OCI-LY7 (cell line): ENCODE data around the gene BMP8B. TPM values are rescaled to one million over a fixed set of nuclear protein-coding genes. Genes with fewer than 3 reads are reported as not detected.

ENCODE experiments used
- BruUV-seq: library from RNA; stranded (reverse); fragments of 400-500 nt; replicated peaks from 2 replicates; lab custom pipeline; 2021; lab: Mats Ljungman, UMichigan
- CTCF ChIA-PET: fragments of 300-600 bp; sonication (Branson Sonifier 250); formaldehyde crosslinking; loops from one replicate; lab custom pipeline; 2022; ENCODE audit warnings: antibody characterized with exemption; ENCODE audit not compliant: unreplicated experiment; lab: Charles Lee
- POLR2A ChIA-PET: fragments of 300-600 bp; sonication (Branson Sonifier 250); formaldehyde crosslinking; loops from one replicate; lab custom pipeline; 2022; ENCODE audit warnings: antibody characterized with exemption; lab: Charles Lee
- DNase-seq: peaks from one replicate; pipeline ENCODE4 v3.0.0-alpha.2; 2015; ENCODE audit warnings: low spot score
- H2AFZ ChIP-seq: fragments of 200-600 bp; sonication (generic), shearing (Covaris generic); 2 replicates; pipeline ENCODE4 v1.6.1; 2014; ENCODE audit warnings: mild to moderate bottlenecking, antibody characterized with exemption, low read length, moderate library complexity
- H3K27ac ChIP-seq: fragments of 200-600 bp; sonication (generic); 2 replicates; pipeline ENCODE4 v1.5.1; 2014; ENCODE audit warnings: mixed run types, low read depth, mild to moderate bottlenecking, moderate library complexity, low read length, inconsistent platforms; ENCODE audit not compliant: poor library complexity, severe bottlenecking
- H3K36me3 ChIP-seq: fragments of 200-600 bp; sonication (generic); 2 replicates; pipeline ENCODE4 v1.6.1; 2014; ENCODE audit warnings: mild to moderate bottlenecking, antibody characterized with exemption, low read length, moderate library complexity, mixed read lengths; ENCODE audit not compliant: insufficient read depth
- H3K4me1 ChIP-seq: fragments of 200-600 bp; sonication (generic); 2 replicates; pipeline ENCODE4 v1.5.1; 2014; ENCODE audit warnings: mild to moderate bottlenecking, low read length; ENCODE audit not compliant: insufficient read depth, poor library complexity, severe bottlenecking
- H3K4me2 ChIP-seq: fragments of 200-600 bp; sonication (generic); 2 replicates; pipeline ENCODE4 v1.6.1; 2014; ENCODE audit warnings: mild to moderate bottlenecking, low read length
- H3K4me3 ChIP-seq: fragments of 200-600 bp; sonication (generic); 2 replicates; pipeline ENCODE4 v1.5.1; 2014; ENCODE audit warnings: mild to moderate bottlenecking, low read depth, low read length; ENCODE audit not compliant: poor library complexity, severe bottlenecking
- H3K79me2 ChIP-seq: fragments of 200-600 bp; sonication (generic); 2 replicates; pipeline ENCODE4 v1.6.1; 2016; ENCODE audit warnings: low read depth, mild to moderate bottlenecking, low read length, moderate library complexity, mixed read lengths; ENCODE audit not compliant: insufficient read depth
- H3K9me2 ChIP-seq: fragments of 200-600 bp; sonication (generic); 2 replicates; pipeline ENCODE4 v1.6.1; 2016; ENCODE audit warnings: mild to moderate bottlenecking, low read length, mixed read lengths; ENCODE audit not compliant: insufficient read depth
- H3K9me3 ChIP-seq: fragments of 200-600 bp; sonication (generic); 2 replicates; pipeline ENCODE4 v1.6.1; 2014; ENCODE audit warnings: mild to moderate bottlenecking, mixed run types, low read length, mixed read lengths
- H4K20me1 ChIP-seq: fragments of 200-600 bp; sonication (generic); 2 replicates; pipeline ENCODE4 v1.6.1; 2014; ENCODE audit warnings: mild to moderate bottlenecking, antibody characterized with exemption, low read length, moderate library complexity, mixed read lengths; ENCODE audit not compliant: insufficient read depth
- CTCF ChIP-seq: fragments of 200-600 bp; sonication (generic); conservative IDR thresholded peaks from 2 replicates; pipeline ENCODE4 v1.5.1; 2014; ENCODE audit warnings: mild to moderate bottlenecking, antibody characterized with exemption, low read length, moderate library complexity, mixed read lengths
- EZH2phosphoT487 ChIP-seq: fragments of 200-600 bp; sonication (generic); IDR thresholded peaks from 2 replicates; pipeline ENCODE4 v1.6.1; 2018; ENCODE audit warnings: low read depth, borderline replicate concordance, mild to moderate bottlenecking, mixed run types, antibody characterized with exemption, low read length, moderate library complexity, mixed read lengths
- intact Hi-C: fragments of 100-400 bp; cut with micrococcal nuclease; formaldehyde crosslinking; loops from one replicate; pipeline ENCODE4 v1.10.0; 2022; ENCODE audit not compliant: unreplicated experiment
- small RNA-seq: library from RNA; depleted of rRNA; stranded (forward); fragments of <200 nt; gene quantifications from one replicate; pipeline ENCODE3, GENCODE V24; 2014
- total RNA-seq, 2 experiments: library from RNA; depleted of rRNA in 1 of 2; stranded (reverse); fragments of >200 nt in 1 of 2; shearing (Covaris generic) in 1 of 2; gene quantifications; 2 replicates each; pipeline ENCODE4 v1.2.3, GENCODE V29; 2014 to 2022

BMP8B gene
- total RNA-seq, 2 experiments from 2014 or later: 0.34 TPM; not detected in 1

- Histone ChIP-seq H3K36me3 (no peaks in the 10 kb centered on the region), H3K4me3 (no peak overlapping the region), H3K9me3 (no peaks in the 10 kb centered on the region), H3K4me1 (no peaks in the 10 kb centered on the region), H4K20me1 (no peaks in the 10 kb centered on the region), H3K4me2 (no peak overlapping the region), H2AFZ (no peak overlapping the region), H3K27ac (no peak overlapping the region), H3K9me2 (no peaks in the 10 kb centered on the region), H3K79me2 (no peaks in the 10 kb centered on the region)
- ChIA-PET POLR2A (no interaction called here), CTCF (no interaction called here)
- no peak for DNase-seq
- intact Hi-C loops: no loop called here
- TF ChIP-seq EZH2phosphoT487: no peak
- TF ChIP-seq CTCF: no peak
- BruUV-seq: no TSS peak
Measured at GRCh38 chr1:39707506-39707905, 81.2 kb downstream of the BMP8B start.

Small RNA genes within 50 kb of the gene (small RNA-seq; reads per million reads assigned to genes)
- gene AL033527.1 (not detected), gene RNU7-121P (not detected)

Other genes with a start within 250 kb of the BMP8B start
- gene PABPC4, start 212.1 kb downstream of the BMP8B start, total RNA-seq (2014; rRNA removed; shearing (Covaris generic)): 132 and 166 TPM in 2 replicates
- gene PABPC4, start 212.1 kb downstream of the BMP8B start, total RNA-seq (2022): 292 and 315 TPM in 2 replicates
- gene HEYL, start 149.2 kb downstream of the BMP8B start, total RNA-seq (2014; rRNA removed; shearing (Covaris generic)): not detected in 2 replicates
- gene HEYL, start 149.2 kb downstream of the BMP8B start, total RNA-seq (2022): not detected in 2 replicates
- gene NT5C1A, start 116.8 kb downstream of the BMP8B start, total RNA-seq (2014; rRNA removed; shearing (Covaris generic)): not detected in 2 replicates
- not detected in 2 replicates for gene NT5C1A, start 116.8 kb downstream of the BMP8B start, total RNA-seq (2022)
- not detected in 2 replicates for gene HPCAL4, start 97.4 kb downstream of the BMP8B start, total RNA-seq (2014; rRNA removed; shearing (Covaris generic))
- not detected in 2 replicates for gene HPCAL4, start 97.4 kb downstream of the BMP8B start, total RNA-seq (2022)
- 53.6 and 54.5 TPM in 2 replicates for gene PPIE, start 50.0 kb downstream of the BMP8B start, total RNA-seq (2014; rRNA removed; shearing (Covaris generic))
- 64.8 and 71.9 TPM in 2 replicates for gene PPIE, start 50.0 kb downstream of the BMP8B start, total RNA-seq (2022)
- 0.10 and 0.79 TPM in 2 replicates for gene OXCT2, start 17.5 kb downstream of the BMP8B start, total RNA-seq (2014; rRNA removed; shearing (Covaris generic))
- 0.17 TPM in 1 of 2 replicates, not detected in the other for gene OXCT2, start 17.5 kb downstream of the BMP8B start, total RNA-seq (2022)
- 24.8 and 29.6 TPM in 2 replicates for gene TRIT1, start 94.6 kb upstream of the BMP8B start, total RNA-seq (2014; rRNA removed; shearing (Covaris generic))
- 22.6 and 22.9 TPM in 2 replicates for gene TRIT1, start 94.6 kb upstream of the BMP8B start, total RNA-seq (2022)
- 0.41 and 1.6 TPM in 2 replicates for gene MYCL, start 113.1 kb upstream of the BMP8B start, total RNA-seq (2014; rRNA removed; shearing (Covaris generic))
- 1.0 and 1.3 TPM in 2 replicates for gene MYCL, start 113.1 kb upstream of the BMP8B start, total RNA-seq (2022)
- gene MFSD2A, start 166.3 kb upstream of the BMP8B start, total RNA-seq (2014; rRNA removed; shearing (Covaris generic)): 6.4 and 9.9 TPM in 2 replicates
- gene MFSD2A, start 166.3 kb upstream of the BMP8B start, total RNA-seq (2022): 11.0 and 13.4 TPM in 2 replicates